ENCODE results near the gene PTPRE.
"Not testable (repeated sequence)": the region's sequence is repeated elsewhere in the genome, so short reads cannot be mapped to it uniquely, and the experiment has no call there.

PTPRE gene

DNA sequence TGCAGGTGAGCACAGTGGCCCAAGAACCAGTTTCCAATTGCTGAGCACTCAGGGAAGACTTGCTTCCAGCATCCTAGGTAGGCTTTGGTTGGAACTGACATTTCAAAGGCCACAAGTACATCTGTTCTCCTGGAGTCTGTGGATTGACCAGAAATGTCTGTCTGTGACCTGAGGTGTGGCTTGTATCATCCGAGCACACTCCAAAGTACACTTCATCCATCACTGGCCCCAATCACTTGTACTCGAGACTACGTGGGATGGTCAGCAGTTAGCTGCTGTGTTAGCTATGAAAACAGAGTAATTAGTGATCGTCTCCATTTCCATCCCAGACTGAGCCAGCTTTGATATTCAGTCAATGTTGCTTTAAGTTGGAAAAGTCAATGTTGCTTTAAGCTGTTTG lies 174.3 kb downstream of the PTPRE start:
- no peak for DNase-seq

DNA sequence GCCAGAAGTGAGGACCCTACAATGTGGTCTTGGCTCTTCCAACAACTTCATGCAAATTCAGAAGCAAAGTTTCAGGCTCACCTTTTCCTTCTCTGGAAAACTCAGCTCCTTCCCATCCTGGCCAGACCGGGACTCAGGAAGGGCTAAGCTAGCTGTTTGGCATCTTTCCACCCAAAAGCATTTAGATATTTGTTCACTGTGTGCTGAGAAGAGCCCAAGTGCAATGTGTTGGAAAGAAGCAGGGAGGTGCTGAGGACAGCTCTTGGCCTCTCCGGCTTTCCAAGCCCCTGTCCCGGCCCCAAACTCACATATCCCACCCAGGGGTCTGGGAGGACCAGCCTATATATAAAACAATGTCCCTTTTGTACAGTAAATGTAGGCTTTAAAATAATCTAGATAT lies 174.8 kb downstream of the PTPRE start:
- DNase-seq = no peak

DNA sequence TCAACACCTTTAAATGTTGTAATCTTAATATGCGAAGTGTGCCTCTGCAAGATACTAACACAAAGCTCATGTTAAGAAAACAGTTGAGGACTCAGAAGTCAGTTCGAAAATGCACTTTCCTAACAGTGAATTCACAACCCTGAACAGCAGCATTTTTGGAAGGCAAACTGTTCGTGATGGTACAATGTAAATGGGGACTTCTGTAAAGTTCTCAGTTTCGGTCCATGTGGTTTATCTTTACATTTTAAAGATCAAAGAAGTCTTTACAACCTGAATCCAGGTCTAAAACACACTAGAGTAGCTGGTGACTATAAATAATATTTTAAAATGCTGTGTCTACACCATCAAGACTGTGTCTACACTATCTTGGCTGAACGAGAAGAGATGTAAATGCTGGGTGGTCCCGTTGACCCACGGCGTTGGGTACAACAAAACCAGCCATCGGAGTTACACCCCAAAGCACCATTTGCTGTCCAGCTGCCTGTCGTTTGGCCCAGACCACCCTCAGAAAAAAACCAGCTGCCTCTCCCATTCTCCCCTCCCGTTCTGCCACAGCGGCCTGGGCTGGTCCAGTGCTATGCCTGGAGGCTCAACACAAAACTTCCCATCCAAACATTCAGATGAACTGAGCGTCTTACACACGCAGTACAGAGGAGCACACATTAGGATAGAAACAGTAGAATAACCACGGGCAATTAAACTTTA lies 176.4 kb downstream of the PTPRE start:
- DNase-seq = no peak

DNA sequence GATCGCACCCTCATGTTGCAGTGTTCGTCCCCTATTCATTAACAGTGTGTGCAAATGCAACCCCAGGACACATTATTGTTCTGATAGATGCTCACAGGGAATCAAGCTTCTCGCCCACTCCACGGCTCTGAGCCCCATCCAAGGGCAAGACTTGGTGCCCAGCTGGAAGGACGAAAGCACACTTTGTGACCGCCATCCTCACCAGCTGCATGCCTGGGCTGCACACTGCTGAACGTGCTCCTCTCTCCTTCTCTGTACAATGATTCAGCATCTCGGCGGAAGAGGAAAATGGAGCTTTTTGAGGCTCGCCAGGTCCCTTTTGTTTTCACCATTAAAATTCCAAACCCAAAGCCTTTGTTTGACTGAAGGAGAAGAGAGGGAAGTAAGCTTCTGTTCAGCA lies 177.5 kb downstream of the PTPRE start:
- no peak for DNase-seq

DNA sequence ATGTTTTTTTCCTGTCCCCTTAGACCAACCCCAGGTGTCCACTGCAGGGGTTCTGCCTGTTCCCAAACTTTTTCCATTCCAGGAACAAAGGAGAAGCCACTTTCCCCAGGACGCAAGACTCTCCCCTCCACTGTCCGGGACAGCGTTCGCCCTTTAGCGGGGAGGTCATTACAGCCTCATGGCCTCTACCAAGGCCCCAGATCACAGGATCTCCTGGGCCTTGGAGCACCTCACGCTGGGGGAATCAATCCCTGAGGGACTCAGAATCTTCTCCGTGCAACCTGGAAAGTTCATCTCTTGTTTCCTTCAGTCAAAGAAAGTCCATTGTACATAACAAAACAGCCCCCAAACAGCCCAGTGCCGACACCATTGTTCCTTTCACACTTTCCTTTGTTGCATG lies 178.1 kb downstream of the PTPRE start:
- DNase-seq = no peak

DNA sequence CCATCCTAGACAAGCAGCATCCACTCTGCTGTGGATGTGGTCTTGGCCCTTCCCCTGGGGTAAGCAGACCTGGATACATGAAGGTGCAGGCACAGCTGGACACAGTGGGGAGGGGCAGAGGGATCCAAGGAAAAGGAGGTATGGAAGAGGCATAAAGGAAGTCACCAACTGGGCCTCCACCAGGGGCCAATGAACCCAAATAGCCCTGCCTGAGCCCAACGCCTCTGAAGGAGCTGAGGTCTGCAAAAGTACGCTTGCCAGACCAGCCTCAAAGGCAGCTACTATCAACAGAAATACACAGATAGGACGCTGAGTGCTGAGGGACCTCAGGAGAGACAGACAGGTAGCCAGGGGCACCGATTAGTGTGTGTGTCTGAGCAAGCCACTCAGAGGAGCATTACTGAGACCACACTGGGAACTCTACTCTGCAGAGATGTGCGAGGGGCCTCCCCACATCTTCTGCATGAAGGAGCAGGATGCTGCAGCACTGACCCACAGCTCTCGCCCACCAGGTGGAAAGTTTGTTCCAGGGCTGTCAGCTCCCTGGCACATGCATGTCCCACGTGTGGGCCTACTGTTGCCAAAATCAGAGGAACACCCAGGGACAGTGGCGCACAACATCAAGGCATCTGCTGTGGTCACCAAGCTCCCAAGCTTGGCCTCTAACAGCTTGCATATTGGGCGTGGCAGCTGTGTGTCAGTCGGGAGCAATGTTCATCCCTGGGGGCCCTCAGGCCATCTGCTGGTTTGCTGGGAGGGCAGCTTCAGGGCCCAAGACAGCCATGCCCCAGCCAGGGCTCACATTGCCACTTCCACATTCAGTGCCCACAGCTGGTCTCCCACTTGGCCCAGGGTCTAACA lies 179.3 kb downstream of the PTPRE start:
- DNase-seq = no peak

DNA sequence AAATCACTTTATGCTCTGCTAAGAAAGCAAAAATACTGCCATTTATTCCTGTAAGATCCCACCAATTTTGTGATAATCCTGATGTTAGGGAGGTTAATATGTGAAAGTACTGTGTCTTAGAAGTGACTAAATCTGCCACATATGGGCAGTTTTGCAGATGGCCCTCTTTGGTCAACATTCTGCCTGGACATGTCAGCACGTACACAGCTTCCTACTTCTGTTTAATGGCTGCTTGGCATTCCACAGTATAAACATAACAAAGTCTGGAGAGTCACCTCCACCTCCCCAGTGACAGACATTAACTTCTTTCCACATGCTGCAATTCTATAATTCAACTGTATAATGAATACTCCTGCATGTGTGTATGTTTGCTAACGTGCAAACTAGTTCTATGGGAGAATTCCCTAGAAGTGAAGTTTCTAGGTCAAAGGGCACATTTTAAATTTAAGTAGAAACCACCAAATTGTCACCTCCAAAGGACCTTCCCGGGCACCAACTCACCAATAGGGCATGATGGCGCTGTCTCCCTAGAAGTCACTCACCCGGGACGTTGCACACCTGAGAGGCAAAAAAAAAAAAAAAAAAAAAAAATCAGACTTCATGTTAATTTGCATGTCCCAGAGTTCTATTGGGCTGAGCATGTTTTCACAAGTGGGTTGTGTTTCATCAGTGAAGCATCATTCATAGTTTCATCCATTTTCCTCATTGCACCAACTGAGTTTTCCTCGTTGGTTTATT lies 180.4 kb downstream of the PTPRE start:
- DNase-seq = no peak

DNA sequence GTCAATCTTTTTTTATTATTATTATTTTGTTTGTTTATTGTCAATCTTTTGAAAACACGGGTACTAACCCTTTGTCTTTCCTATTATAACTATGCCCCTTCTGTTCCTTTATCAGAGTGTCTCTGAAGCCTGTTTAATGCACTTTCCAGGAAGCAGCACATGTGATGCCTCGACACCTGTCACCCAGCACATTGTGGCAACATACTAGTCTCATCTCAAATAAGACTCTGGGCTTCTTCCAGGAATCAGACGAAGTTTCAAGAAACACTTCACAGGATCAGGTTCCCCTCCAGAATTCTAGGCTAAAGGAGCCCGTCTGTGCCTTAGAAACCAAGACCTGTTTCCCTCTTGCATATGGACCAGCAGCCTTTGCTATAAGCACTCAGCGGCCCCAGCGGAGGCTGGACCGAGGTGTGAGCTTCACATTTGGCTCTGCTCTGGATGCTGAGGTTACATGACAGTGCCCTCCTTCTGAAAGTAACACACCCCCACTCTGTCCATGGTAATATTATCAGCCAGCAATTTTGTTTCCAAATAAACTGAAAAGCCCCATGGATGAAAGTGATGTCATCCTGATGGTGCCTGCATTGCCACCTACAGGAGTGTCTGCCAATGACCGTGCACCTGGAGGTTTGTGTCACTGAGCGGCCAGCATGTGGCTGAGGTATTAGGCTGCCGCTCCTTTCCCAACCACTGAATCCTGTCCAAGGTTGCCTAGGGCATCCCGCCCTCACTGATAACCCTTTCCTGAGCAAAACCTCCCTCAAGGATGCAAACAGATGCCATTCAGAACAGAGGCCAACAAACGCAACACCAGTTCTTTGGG lies 181.2 kb downstream of the PTPRE start:
- DNase-seq = peak in 1 of 2 experiments; percentile 9

DNA sequence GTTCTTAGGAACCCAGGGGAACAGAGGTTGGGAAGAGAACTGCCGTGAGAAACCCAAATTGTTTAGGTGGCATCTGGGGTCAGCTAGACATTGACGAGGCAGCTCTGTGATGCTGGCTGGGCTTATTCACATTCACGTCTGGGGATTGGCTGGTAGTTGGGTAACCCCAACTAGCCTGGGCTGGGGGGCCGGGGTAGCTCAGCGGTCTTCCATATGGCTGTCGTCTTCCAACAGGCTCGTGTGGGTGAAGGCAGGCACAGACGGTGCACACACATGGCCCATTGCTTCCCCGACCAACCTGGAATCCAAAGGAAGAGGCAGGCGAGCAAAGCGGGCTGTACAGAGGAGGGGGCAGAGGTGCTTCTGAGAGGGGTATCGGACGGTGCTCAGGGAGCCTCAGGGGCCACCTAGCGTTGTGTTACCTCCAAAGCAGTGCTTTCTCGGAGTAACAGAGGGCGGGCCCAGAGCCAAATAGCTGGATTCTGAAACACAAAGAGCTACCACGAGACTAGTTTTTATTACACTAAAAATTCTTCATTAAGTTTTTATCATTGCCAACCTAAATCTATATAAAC lies 184.8 kb downstream of the PTPRE start:
- no peak for DNase-seq

DNA sequence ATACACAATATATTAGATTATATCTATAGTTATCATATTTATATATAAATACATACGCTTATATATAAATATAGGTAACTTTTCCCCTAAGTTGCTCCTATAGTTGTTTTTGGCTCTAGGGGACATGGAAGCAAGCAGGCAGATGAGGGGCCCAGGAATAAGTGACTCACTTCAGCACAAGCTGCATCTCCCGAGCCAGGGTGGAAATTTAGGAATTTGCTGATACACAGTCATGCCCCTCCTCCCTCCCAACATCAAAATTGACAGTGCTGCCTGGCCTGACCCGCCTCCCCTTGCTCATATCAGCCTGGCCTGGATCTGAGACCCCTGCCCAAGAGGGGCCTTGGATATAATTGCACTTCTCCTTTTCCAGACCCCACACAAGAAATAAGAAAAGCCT lies 185.6 kb downstream of the PTPRE start:
- no peak for DNase-seq

DNA sequence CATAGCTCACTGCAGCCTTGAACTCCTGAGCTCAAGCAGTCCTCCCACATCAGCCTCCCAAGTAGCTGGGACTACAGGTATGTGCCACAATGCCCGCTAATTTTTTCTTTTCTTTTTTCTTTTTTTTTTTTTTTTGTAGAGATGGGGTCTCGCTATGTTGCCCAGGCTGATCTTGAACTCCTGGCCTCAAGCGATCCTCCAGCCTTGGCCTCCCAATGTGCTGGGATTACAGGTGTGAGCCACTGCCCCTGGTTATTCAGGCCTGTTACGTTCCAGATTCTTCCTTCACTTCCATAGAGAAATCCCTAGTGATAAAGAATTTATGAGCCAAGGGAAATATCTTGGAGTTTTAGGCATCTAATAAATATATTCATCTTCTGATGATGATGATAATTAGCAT lies 187.7 kb downstream of the PTPRE start:
- not testable (repeated sequence) for DNase-seq

DNA sequence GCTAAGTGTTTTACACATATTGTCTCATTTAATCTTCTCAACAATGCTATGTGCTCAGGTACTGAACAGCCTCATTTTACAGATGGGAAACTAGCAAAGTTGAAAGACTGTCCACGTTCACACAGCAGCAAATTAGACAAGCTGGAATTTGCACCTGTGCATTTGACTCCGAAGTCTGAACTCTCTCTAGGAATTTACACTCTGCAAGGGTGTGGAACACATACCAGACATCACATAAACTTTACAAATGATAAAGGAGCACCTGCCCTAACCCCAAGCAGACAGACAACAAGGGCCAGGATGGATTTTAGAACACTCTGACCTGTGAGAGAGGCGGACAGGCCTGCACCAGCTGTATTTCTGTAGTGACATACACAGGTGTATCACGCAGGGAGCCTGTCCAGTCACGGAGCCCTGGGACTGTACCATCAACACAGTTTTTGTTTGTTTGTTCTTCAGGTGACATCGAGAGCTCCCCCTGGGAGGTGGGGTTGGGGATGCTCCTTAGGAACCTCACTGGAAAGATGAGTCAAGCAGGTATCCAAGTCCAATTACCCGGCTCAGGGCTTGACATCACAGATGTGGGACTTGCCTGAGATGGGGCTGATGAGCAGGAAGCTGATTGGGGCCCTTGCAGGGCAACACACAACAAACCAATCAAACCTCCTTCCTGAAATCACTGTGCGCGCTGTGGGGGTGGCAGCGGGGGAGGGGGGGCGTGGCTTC lies 188.3 kb downstream of the PTPRE start:
- DNase-seq = peak in 1 of 2 experiments; percentile 9

DNA sequence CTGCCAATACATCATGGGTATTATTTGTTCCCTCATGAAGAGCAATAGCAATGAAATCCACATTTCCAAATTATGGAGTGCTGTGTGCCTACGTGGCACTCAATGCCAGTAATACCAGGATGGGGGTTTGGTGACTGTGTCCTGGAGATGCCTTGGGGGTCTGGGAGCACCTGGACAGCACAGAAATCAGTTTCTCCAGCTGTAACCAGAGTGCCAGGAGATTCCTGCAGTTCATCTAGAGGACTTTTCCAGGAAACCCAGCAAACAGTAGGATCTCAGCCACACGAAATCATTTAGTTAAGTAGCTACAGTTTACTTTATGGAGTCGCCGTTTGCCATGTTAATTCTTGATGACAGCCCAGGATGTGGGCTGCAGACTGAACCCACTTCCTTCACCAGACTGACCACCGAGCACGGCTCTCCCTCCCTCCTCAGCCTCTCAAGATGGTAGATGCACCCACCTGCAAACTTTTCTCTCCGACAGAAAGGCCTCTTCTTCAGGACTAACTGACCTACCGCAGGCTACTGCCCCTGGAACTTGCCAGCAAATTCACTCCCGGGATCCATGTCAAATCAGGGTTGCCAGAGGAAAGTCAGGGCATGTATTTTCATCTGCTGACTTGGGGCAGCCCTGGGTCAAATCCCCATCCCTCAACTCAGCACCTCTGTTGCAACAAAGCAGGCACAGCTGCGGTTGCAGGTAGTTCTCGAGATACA lies 189.0 kb downstream of the PTPRE start:
- no peak for DNase-seq

DNA sequence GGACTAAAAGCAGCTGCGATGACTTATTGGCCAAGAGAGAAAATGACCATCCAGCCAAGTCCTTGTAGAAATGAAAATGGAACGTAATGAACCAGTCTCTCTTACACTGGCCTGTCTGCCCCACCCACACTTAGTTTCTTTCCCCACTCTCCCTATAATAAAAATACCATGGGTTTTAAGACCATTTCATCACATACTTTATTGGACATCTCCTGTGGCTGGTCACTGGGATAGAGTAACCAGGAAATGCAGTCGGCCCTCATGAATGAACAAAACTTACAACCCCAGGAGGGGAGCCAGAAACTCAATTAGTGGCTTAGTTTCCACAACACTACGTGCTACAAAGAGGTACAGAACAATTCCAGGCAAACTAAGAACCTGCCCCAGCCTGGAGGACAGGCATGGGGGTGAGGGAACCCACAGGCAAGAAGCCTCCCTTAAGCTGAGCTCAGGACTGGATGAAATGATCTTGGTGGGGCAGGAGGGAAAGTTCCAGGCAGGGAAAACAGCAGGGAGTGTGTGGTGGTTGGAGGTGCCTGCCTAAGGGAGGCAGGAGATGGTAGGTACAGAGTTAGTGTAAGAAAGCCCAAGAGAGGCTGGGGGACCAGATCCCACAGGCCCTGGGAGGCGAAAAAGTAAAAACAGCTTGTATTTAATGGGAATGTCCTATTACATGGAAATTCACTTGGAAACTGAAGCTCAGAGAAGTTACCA lies 189.7 kb downstream of the PTPRE start:
- no peak for DNase-seq

DNA sequence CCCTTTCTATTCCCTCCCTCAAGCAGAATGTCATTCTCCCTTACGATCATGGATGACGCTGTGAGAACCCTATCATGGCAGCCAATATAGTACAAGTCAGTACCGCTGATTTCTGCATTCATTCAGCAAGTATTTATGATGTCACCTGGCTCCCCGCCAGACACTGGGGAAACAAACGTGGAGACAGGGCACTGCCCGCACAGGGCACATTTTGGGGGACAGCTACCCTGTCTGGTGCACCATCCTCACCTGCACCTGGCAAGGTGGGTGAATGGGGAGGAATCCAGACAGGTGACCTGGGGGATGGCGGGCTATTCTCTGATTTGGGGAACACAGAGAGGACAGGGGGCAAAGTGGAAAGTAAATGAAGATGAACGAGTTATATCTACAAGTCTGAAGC lies 190.9 kb downstream of the PTPRE start:
- DNase-seq = no peak

DNA sequence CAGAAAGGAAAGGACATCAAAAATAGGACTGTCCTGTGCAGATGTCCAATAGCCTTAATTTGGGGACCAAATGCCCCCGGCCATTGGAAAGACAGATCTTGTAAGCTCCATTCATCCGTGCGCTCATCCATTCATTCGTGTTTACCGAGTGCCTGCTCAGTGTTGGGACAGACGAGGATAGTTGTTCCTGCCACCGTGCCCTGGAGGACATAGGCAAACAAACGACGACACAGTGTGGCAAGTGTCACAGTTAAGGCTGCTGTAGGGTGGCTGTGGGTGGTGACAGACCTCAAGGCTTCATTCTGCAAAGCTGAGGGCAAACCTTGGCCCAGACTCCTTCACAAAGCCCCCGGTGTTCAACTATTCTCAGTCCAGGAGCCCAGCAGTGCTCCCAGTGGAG lies 191.7 kb downstream of the PTPRE start:
- DNase-seq = no peak

DNA sequence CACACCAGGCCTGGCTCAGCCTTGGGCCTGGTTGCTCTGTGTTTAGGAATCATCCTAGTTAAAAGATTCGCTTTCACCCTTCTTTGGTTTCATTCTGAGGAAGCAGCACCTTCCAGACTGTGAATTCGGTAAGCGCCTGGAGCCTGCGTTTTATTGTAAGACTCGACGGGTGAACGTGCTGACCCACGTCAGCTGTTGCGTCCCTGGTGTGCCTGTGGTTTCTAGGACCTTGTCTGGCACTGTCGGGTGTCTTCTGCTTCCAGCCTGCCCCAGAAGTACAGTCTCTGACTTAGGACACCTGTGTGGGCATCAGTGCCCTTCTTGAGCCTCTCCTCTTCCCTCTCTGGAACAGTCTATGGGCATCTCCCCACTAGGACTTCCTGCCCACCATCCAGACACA lies 193.0 kb downstream of the PTPRE start:
- DNase-seq = no peak

DNA sequence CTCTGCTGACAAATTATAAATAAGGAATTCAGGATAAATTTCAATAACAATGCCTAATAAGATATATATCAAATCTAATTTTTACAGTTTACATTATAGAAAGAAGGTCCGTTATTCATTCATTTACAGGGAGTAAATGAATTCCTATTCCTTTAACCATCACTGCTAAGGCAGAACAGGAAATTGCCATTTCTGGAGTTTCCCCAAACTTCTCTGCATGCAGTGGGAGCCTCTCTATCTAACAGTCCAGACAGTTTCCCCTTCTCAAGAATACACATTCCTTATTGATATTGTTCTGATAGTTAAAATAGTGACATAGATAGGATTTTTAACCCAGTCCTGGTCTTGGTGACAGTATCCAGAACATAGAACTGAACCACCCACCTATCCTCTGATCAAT lies 195.0 kb downstream of the PTPRE start:
- DNase-seq = no peak

DNA sequence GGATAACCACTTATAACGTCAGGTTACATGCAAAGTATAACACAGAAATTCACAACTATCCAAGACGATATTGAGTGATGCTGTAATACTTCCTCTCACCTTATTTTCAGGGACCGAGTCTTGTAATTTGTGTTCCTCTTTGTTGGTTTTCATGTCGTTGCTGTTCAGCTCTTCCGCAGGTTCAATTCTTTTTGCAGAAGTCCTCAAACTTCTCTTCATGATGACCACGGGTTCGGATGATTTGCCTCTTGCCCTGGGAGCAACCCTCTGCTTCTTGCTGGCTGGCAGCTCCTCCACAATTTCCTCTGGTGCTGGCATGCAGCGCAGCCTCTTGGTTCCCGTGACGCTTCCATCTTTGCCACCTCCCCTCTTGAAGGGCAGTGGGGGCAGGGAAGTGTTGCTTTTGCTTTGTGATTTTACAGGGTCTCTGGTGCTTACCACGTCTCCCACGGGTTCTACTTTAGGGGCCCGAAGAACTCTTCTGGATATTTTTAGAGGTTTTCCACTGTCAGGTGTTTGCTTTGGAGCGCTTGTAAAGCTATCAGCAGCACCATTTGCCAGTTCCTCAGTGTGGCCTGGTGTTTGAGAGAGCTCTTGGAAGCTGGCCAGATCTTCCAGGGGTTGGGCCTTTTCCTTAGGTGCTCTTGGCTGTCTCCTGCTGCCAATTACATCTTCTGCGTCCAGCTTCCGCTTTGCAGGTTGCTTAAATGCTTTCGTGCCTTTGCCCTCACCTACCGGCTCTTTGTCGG lies 195.8 kb downstream of the PTPRE start:
- DNase-seq = no peak
